Esophagus squamous epithelium (tissue), 5 donors: ENCODE results near the gene MTFMT. TPM values are rescaled to one million over a fixed set of nuclear protein-coding genes. Genes with fewer than 3 reads are reported as not detected.

Experiments
- DNase-seq: peaks from one replicate; lab custom pipeline; 2025; lab: John Stamatoyannopoulos, UW
- H3K27ac ChIP-seq, 4 donors: fragments of 200-600 bp; sonication (generic); one replicate each; pipeline ENCODE4 v1.5.1; 2016 to 2019; ENCODE audit warnings: mild to moderate bottlenecking in 1 of 4
- H3K27me3 ChIP-seq, 4 donors: fragments of 200-600 bp; sonication (generic); 1 replicate in 3 of 4; 2 replicates in 1 of 4; pipeline versions ENCODE4 v1.5.1 to v1.6.0; 2017 to 2021; ENCODE audit warnings: antibody characterized with exemption in 1 of 4
- H3K36me3 ChIP-seq, 3 donors: fragments of 200-600 bp; sonication (generic); one replicate each; pipeline ENCODE4 v1.5.1; 2016 to 2019
- H3K4me1 ChIP-seq, 3 donors: fragments of 200-600 bp; sonication (generic); one replicate each; pipeline ENCODE4 v1.5.1; 2017 to 2019
- H3K4me3 ChIP-seq, 4 donors: fragments of 200-600 bp; sonication (generic); 1 replicate in 3 of 4; 2 replicates in 1 of 4; pipeline ENCODE4 v1.5.1; 2016 to 2019; ENCODE audit warnings: mild to moderate bottlenecking in 2 of 4, moderate library complexity in 1 of 4
- H3K9me3 ChIP-seq, 3 donors: fragments of 200-600 bp; sonication (generic); one replicate each; pipeline ENCODE4 v1.5.1; 2016 to 2019
- CTCF ChIP-seq, 6 experiments: fragments of 450-650 bp in 4 of 6; fragments of 200-600 bp in 2 of 6; sonication (generic) in 2 of 6; IDR thresholded peaks; one replicate each; pipeline ENCODE4 v1.5.1; 2016 to 2019; ENCODE audit warnings: antibody characterized with exemption in 6 of 6, mild to moderate bottlenecking in 4 of 6, moderate library complexity in 4 of 6
- POLR2A ChIP-seq, 4 donors: fragments of 450-650 bp; IDR thresholded peaks; one replicate each; pipeline ENCODE4 v1.6.1; 2017; ENCODE audit warnings: antibody characterized with exemption in 4 of 4, mild to moderate bottlenecking in 4 of 4, moderate library complexity in 3 of 4
- whole genome bisulfite sequencing, 2 donors: methylation state at CpG; one replicate each; pipeline ENCODE4 v1.1.5; 2018; 5-methylcytosine and 5-hydroxymethylcytosine counted together
- intact Hi-C: fragments of 100-400 bp; cut with DNase I; formaldehyde crosslinking; loops from one replicate; pipeline ENCODE4 v1.15.0; 2022
- total RNA-seq, 4 donors: library from RNA; depleted of rRNA; stranded (reverse); fragments of >200 nt; gene quantifications; one replicate each; pipeline ENCODE4 v1.1.0, GENCODE V29; 2016
- donor health status: DM: yes; HTN: yes; CAD: no.

Gene MTFMT
- total RNA-seq, 4 donors from 2014 or later: 12.8 to 21.0 (median 17.8) TPM

GRCh38 chr15:64990168-64990470 is 39.3 kb downstream of the MTFMT start:
- H3K9me3 ChIP-seq: no peaks in the 10 kb centered on the region
- 1% methylated on average over 9 of the region's 9 CpGs for WGBS, 2 donors
- DNase-seq: no peak
- H3K4me3 ChIP-seq: peak overlapping the region; percentile 87 to 97 (median 94)
- TF ChIP-seq POLR2A (IDR thresholded peaks at IDR 0.05): peak in 1 of 4 donors; percentile 3
- no peak for TF ChIP-seq CTCF (IDR thresholded peaks at IDR 0.05)
- peak overlapping the region; percentile 89 to 97 (median 93) for H3K27ac ChIP-seq
- H3K27me3 ChIP-seq: no peaks in the 10 kb centered on the region
- intact Hi-C loops: no loop called here
- no peaks in the 10 kb centered on the region for H3K36me3 ChIP-seq
- H3K4me1 ChIP-seq: peaks cover 4 to 42% (median 28%) of the 10 kb centered on the region in 3 donors

GRCh38 chr15:64989416-64990167 is 39.8 kb downstream of the MTFMT start, which contains the start of gene SPG21:
TSS of gene SPG21 (minus strand) at chr15:64989914. CDS start at chr15:64983569, 6,345 bp downstream.
- Histone ChIP-seq H3K27ac (peak within 1 kb of the TSS; percentile 89 to 97 (median 93)), H3K9me3 (no peaks in the 10 kb centered on the region), H3K27me3 (no peaks in the 10 kb centered on the region), H3K36me3 (no peaks in the 10 kb centered on the region), H3K4me1 (peaks cover 9 to 47% (median 32%) of the 10 kb centered on the region in 3 donors), H3K4me3 (peak within 1 kb of the TSS; percentile 87 to 97 (median 94))
- TF ChIP-seq CTCF (IDR thresholded peaks at IDR 0.05): peak in 1 of 6 experiments; percentile 4
- peak in 3 of 4 donors; percentile 19 to 61 (median 53) for TF ChIP-seq POLR2A (IDR thresholded peaks at IDR 0.05)
- 0 to 1% methylated on average over 8 to 20 of the region's 75 CpGs for WGBS, 2 donors
- DNase-seq: peak; percentile 49
- intact Hi-C loops: no loop called here

- no peak for DNase-seq
- Histone ChIP-seq H3K27me3 (no peaks in the 10 kb centered on the region), H3K4me1 (peaks cover 12 to 59% (median 41%) of the 10 kb centered on the region in 3 donors), H3K4me3 (no peak overlapping the region), H3K27ac (no peak overlapping the region), H3K9me3 (no peaks in the 10 kb centered on the region), H3K36me3 (peaks cover 0 to 13% (median 0%) of the 10 kb centered on the region in 3 donors)
- intact Hi-C loops: no loop called here
- WGBS, 2 donors: 52 to 60% methylated on average over 3 of the region's 3 CpGs
- TF ChIP-seq CTCF (IDR thresholded peaks at IDR 0.05) (no peak), POLR2A (IDR thresholded peaks at IDR 0.05) (no peak)
Observed at GRCh38 chr15:64987136-64987535, 42.3 kb downstream of the MTFMT start.

GRCh38 chr15:64985366-64986033 is 43.9 kb downstream of the MTFMT start:
- Histone ChIP-seq H3K4me3 (peak overlapping the region in 1 of 4 donors; percentile 1), H3K27ac (peak overlapping the region; percentile 55 to 77 (median 68)), H3K4me1 (peaks cover 12 to 66% (median 42%) of the 10 kb centered on the region in 3 donors), H3K36me3 (peaks cover 0 to 23% (median 0%) of the 10 kb centered on the region in 3 donors), H3K27me3 (no peaks in the 10 kb centered on the region), H3K9me3 (no peaks in the 10 kb centered on the region)
- TF ChIP-seq POLR2A (IDR thresholded peaks at IDR 0.05) (no peak), CTCF (IDR thresholded peaks at IDR 0.05) (no peak)
- intact Hi-C loops: no loop called here
- no peak for DNase-seq
- 41 to 55% methylated on average over 5 to 7 of the region's 9 CpGs for WGBS, 2 donors

DNA sequence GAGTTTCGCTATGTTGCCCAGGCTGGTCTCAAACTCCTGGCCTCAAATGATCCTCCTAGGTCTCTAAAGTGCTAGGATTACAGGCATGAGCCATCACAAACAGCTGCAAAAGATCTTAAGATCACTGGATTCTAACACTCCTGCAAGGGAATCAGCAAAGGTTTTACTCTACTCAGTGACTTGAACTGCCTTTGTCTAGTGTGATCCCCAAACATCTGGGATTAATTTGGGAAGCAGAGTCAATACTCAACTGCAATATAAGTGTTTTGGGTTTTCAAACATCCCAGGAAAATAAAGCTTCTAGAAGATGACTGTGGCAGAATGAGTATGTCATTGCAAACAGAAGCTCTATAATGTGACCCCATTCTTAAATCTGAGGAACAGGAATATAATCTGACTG is 47.0 kb downstream of the MTFMT start:
- 90 to 91% methylated on average over 1 of the region's 1 CpG for WGBS, 2 donors
- H3K36me3 ChIP-seq: peaks cover 6 to 53% (median 7%) of the 10 kb centered on the region in 3 donors
- no peak for DNase-seq

More for the DNA sequence above, 47.0 kb downstream of the MTFMT start:
- H3K27me3 ChIP-seq: no peaks in the 10 kb centered on the region
- no peaks in the 10 kb centered on the region for H3K9me3 ChIP-seq
- TF ChIP-seq CTCF (IDR thresholded peaks at IDR 0.05): no peak
- TF ChIP-seq POLR2A (IDR thresholded peaks at IDR 0.05): no peak
- no peak overlapping the region for H3K4me3 ChIP-seq
- intact Hi-C loops: no loop called here
- H3K27ac ChIP-seq: no peak overlapping the region
- H3K4me1 ChIP-seq: peaks cover 8 to 47% (median 26%) of the 10 kb centered on the region in 3 donors
